GM18526 (cell line): ENCODE results near the gene SMYD3.

ENCODE experiments used
- POLR2A ChIP-seq: IDR thresholded peaks from 3 replicates; pipeline ENCODE4 v1.6.1; 2011; ENCODE audit not compliant: insufficient read length; ENCODE audit errors: extremely low read depth

SMYD3 gene

GRCh38 chr1:246373828-246374569, 133.1 kb downstream of the SMYD3 start:
- TF ChIP-seq POLR2A: no peak

- no peak for TF ChIP-seq POLR2A
Measured at GRCh38 chr1:246372559-246372958, 134.5 kb downstream of the SMYD3 start.

- TF ChIP-seq POLR2A: no peak
Measured at GRCh38 chr1:246367041-246367440, 140.0 kb downstream of the SMYD3 start.

GRCh38 chr1:246365708-246366107, 141.4 kb downstream of the SMYD3 start:
- TF ChIP-seq POLR2A: no peak

- no peak for TF ChIP-seq POLR2A
Measured at GRCh38 chr1:246364415-246364941, 142.6 kb downstream of the SMYD3 start.

- no peak for TF ChIP-seq POLR2A
Measured at GRCh38 chr1:246355411-246356230, 151.5 kb downstream of the SMYD3 start.

GRCh38 chr1:246351721-246352120, 155.4 kb downstream of the SMYD3 start:
- no peak for TF ChIP-seq POLR2A

GRCh38 chr1:246350745-246351144, 156.3 kb downstream of the SMYD3 start:
- no peak for TF ChIP-seq POLR2A

GRCh38 chr1:246343937-246344336, 163.1 kb downstream of the SMYD3 start:
- TF ChIP-seq POLR2A: no peak

GRCh38 chr1:246343251-246343650, 163.8 kb downstream of the SMYD3 start:
- TF ChIP-seq POLR2A: no peak

- TF ChIP-seq POLR2A: no peak
Measured at GRCh38 chr1:246338546-246338945, 168.5 kb downstream of the SMYD3 start.

- no peak for TF ChIP-seq POLR2A
Measured at GRCh38 chr1:246338098-246338497, 169.0 kb downstream of the SMYD3 start.

GRCh38 chr1:246335151-246335550, 171.9 kb downstream of the SMYD3 start:
- TF ChIP-seq POLR2A: no peak

GRCh38 chr1:246333855-246334254, 173.2 kb downstream of the SMYD3 start:
- no peak for TF ChIP-seq POLR2A

GRCh38 chr1:246332078-246332477, 175.0 kb downstream of the SMYD3 start:
- no peak for TF ChIP-seq POLR2A

- no peak for TF ChIP-seq POLR2A
Measured at GRCh38 chr1:246329900-246330299, 177.2 kb downstream of the SMYD3 start.
